HCT116 (cell line): ENCODE data around the gene BCAR3. TPM values are rescaled to one million over a fixed set of nuclear protein-coding genes. Genes with fewer than 3 reads are reported as not detected.

Experiments used
- ATAC-seq: fragments of 200-7000 bp; cut with Tn5 transposase; 2 replicates; pipeline ENCODE4 v1.9.1; 2020; ENCODE audit warnings: mild to moderate bottlenecking, moderate library complexity
- BruUV-seq: library from RNA; stranded (reverse); fragments of 400-500 nt; replicated peaks from 2 replicates; lab custom pipeline; 2021; lab: Mats Ljungman, UMichigan
- CTCF ChIA-PET: fragments of 300-600 bp; sonication (Branson Sonifier 250); formaldehyde crosslinking; loops from one replicate; lab custom pipeline; 2021; ENCODE audit warnings: antibody characterized with exemption; lab: Charles Lee
- POLR2A ChIA-PET: fragments of 300-600, 350-600 bp; sonication (Branson Sonifier 250); formaldehyde crosslinking; loops from one replicate; lab custom pipeline; 2021; ENCODE audit warnings: antibody characterized with exemption; lab: Charles Lee
- RAD21 ChIA-PET, 2 experiments: fragments of 300-600 bp; sonication (Branson Sonifier 250); formaldehyde crosslinking; loops; one replicate each; lab custom pipeline; 2023; ENCODE audit warnings: low total read pairs in 2 of 2; ENCODE audit not compliant: uncharacterized antibody in 2 of 2, unreplicated experiment in 2 of 2, low non-redundant PET in 1 of 2; lab: Charles Lee
- DNase-seq: peaks from one replicate; pipeline ENCODE4 v3.0.0-alpha.2; 2010; ENCODE audit warnings: low read depth, low spot score
- H2AFZ ChIP-seq: fragments of 200-600 bp; shearing (Covaris generic), sonication (generic); 2 replicates; pipeline ENCODE4 v1.6.1; 2017; ENCODE audit warnings: low read depth, mixed run types, mixed read lengths, antibody characterized with exemption, low read length; ENCODE audit not compliant: poor library complexity, severe bottlenecking
- H3K27ac ChIP-seq: 2 replicates; pipeline ENCODE4 v1.5.1; 2012; ENCODE audit warnings: low read depth, low read length
- H3K27me3 ChIP-seq: fragments of 200-600 bp; sonication (generic); 2 replicates; pipeline ENCODE4 v1.6.1; 2016; ENCODE audit warnings: mixed run types, low read length, mixed read lengths; ENCODE audit not compliant: insufficient read depth
- H3K36me3 ChIP-seq, 2 experiments: fragments of 200-500 bp in 1 of 2; fragments of 200-600 bp in 1 of 2; sonication (Bioruptor generic) in 1 of 2; sonication (generic) in 1 of 2; 2 replicates each; pipeline versions ENCODE4 v1.5.1 to v1.6.1; 2014 to 2016; ENCODE audit warnings: low read length in 2 of 2, inconsistent platforms in 1 of 2, mixed read lengths in 1 of 2, mixed run types in 1 of 2; ENCODE audit not compliant: insufficient read depth in 2 of 2, control insufficient read depth in 1 of 2
- H3K4me1 ChIP-seq, 2 experiments: fragments of 200-600 bp in 1 of 2; sonication (generic) in 1 of 2; 2 replicates each; pipeline versions ENCODE4 v1.5.1 to v1.6.1; 2012 to 2017; ENCODE audit warnings: low read length in 2 of 2, inconsistent platforms in 1 of 2, mild to moderate bottlenecking in 1 of 2, mixed read lengths in 1 of 2, mixed run types in 1 of 2, moderate library complexity in 1 of 2; ENCODE audit not compliant: insufficient read depth in 2 of 2, control insufficient read depth in 1 of 2
- H3K4me2 ChIP-seq: fragments of 200-600 bp; sonication (generic); 2 replicates; pipeline ENCODE4 v1.6.1; 2017; ENCODE audit warnings: mixed run types, low read length, mixed read lengths
- H3K4me3 ChIP-seq, 2 experiments: fragments of 200-600 bp in 1 of 2; sonication (generic) in 1 of 2; replicated peaks in 1 of 2; 2 replicates each; pipeline ENCODE4 v1.5.1; 2011 to 2016; ENCODE audit warnings: low read length in 2 of 2, control low read depth in 1 of 2, low read depth in 1 of 2, mild to moderate bottlenecking in 1 of 2, mixed read lengths in 1 of 2, mixed run types in 1 of 2
- H3K79me2 ChIP-seq: fragments of 200-600 bp; sonication (generic); 2 replicates; pipeline ENCODE4 v1.6.1; 2017; ENCODE audit warnings: mild to moderate bottlenecking, mixed run types, low read length, moderate library complexity, mixed read lengths; ENCODE audit not compliant: insufficient read depth
- H3K9ac ChIP-seq: fragments of 200-600 bp; sonication (generic); 2 replicates; pipeline ENCODE4 v1.6.1; 2016; ENCODE audit warnings: low read length, mixed read lengths
- H3K9me2 ChIP-seq: fragments of 200-600 bp; sonication (generic), shearing (Covaris generic); 2 replicates; pipeline ENCODE4 v1.6.1; 2017; ENCODE audit warnings: mixed run types, mild to moderate bottlenecking, moderate library complexity; ENCODE audit not compliant: insufficient read depth
- H3K9me3 ChIP-seq, 2 experiments: fragments of 200-500 bp in 1 of 2; fragments of 200-600 bp in 1 of 2; sonication (Bioruptor generic) in 1 of 2; sonication (generic) in 1 of 2; 2 replicates each; pipeline ENCODE4 v1.6.1; 2014 to 2017; ENCODE audit warnings: low read length in 2 of 2, mixed read lengths in 2 of 2, inconsistent platforms in 1 of 2, low read depth in 1 of 2, mild to moderate bottlenecking in 1 of 2, mixed run types in 1 of 2, moderate library complexity in 1 of 2; ENCODE audit not compliant: control insufficient read depth in 1 of 2, insufficient read depth in 1 of 2
- H4K20me1 ChIP-seq: fragments of 200-600 bp; sonication (generic), shearing (Covaris generic); 2 replicates; pipeline ENCODE4 v1.6.1; 2017; ENCODE audit warnings: mixed run types, mild to moderate bottlenecking, moderate library complexity; ENCODE audit not compliant: insufficient read depth
- CBX3 ChIP-seq: IDR thresholded peaks from 2 replicates; pipeline ENCODE4 v1.6.1; 2012; ENCODE audit warnings: low read depth
- CEBPB ChIP-seq: IDR thresholded peaks from 2 replicates; pipeline ENCODE4 v1.6.1; 2012; ENCODE audit warnings: low read depth
- EGR1 ChIP-seq: IDR thresholded peaks from 2 replicates; pipeline ENCODE4 v1.6.1; 2012; ENCODE audit warnings: low read depth
- ELF1 ChIP-seq: IDR thresholded peaks from 2 replicates; pipeline ENCODE4 v1.6.1; 2012; ENCODE audit warnings: low read depth, borderline replicate concordance
- EZH2 ChIP-seq: fragments of 200-600 bp; sonication (generic); IDR thresholded peaks from 2 replicates; pipeline ENCODE4 v1.6.1; 2017; ENCODE audit warnings: antibody characterized with exemption, mixed run types
- EZH2phosphoT487 ChIP-seq: fragments of 200-600 bp; IDR thresholded peaks from 2 replicates; pipeline ENCODE4 v1.6.1; 2018; ENCODE audit warnings: antibody characterized with exemption, borderline replicate concordance
- JUND ChIP-seq: IDR thresholded peaks from 2 replicates; pipeline ENCODE4 v1.6.1; 2012
- MAX ChIP-seq: IDR thresholded peaks from 2 replicates; pipeline ENCODE4 v1.6.1; 2012
- POLR2A ChIP-seq: IDR thresholded peaks from 2 replicates; pipeline ENCODE4 v1.7.0; 2011; ENCODE audit warnings: borderline replicate concordance; ENCODE audit not compliant: insufficient read depth, insufficient read length; ENCODE audit errors: extremely low read depth
- POLR2AphosphoS5 ChIP-seq: IDR thresholded peaks from 2 replicates; pipeline ENCODE4 v1.6.1; 2011; ENCODE audit warnings: mild to moderate bottlenecking, low read depth, low read length, moderate library complexity
- RAD21 ChIP-seq: IDR thresholded peaks from 2 replicates; pipeline ENCODE4 v1.6.1; 2012; ENCODE audit warnings: low read depth, mild to moderate bottlenecking
- REST ChIP-seq: IDR thresholded peaks from 2 replicates; pipeline ENCODE4 v1.6.1; 2012; ENCODE audit warnings: low read depth
- SIN3A ChIP-seq: IDR thresholded peaks from 2 replicates; pipeline ENCODE4 v1.6.1; 2012; ENCODE audit warnings: low read depth
- SRF ChIP-seq: IDR thresholded peaks from 2 replicates; pipeline ENCODE4 v1.6.1; 2012; ENCODE audit warnings: low read depth
- TCF7L2 ChIP-seq: IDR thresholded peaks from 2 replicates; pipeline ENCODE4 v1.7.0; 2011; ENCODE audit warnings: borderline replicate concordance, inconsistent platforms; ENCODE audit not compliant: insufficient read depth, insufficient read length; ENCODE audit errors: extremely low read depth
- YY1 ChIP-seq: IDR thresholded peaks from 2 replicates; pipeline ENCODE4 v1.6.1; 2011; ENCODE audit warnings: low read length, low read depth, moderate library complexity, mild to moderate bottlenecking; ENCODE audit not compliant: insufficient replicate concordance; ENCODE audit errors: extremely low read depth
- ZFX ChIP-seq: fragments of 450-650 bp; IDR thresholded peaks from 2 replicates; pipeline ENCODE4 v1.6.1; 2017
- ZNF274 ChIP-seq: fragments of 200-500 bp; sonication (Bioruptor generic); IDR thresholded peaks from 2 replicates; pipeline ENCODE4 v1.6.1; 2014; ENCODE audit warnings: mild to moderate bottlenecking, low read depth, low read length, inconsistent platforms
- intact Hi-C: fragments of 100-400 bp; cut with micrococcal nuclease; formaldehyde crosslinking; loops from 2 replicates; pipeline ENCODE4 v1.10.0; 2022
- total RNA-seq: library from RNA; stranded (reverse); gene quantifications from one replicate; pipeline ENCODE4 v1.2.1, GENCODE V29; 2021; ENCODE audit not compliant: unreplicated experiment

Gene BCAR3
- total RNA-seq, 1 experiment from 2014 or later = 24.5 TPM

GRCh38 chr1:93701629-93702028 lies 20.0 kb upstream of the BCAR3 start (continued):
- TF ChIP-seq JUND = no peak
- TF ChIP-seq, all 23 proteins: peak for 5

- ATAC-seq (no peak; the same call in 1 of the 2 replicates), DNase-seq (no peak)
- CTCF ChIA-PET = no interaction called here
- Histone ChIP-seq H2AFZ (no peak overlapping the region), H3K4me2 (peak overlapping the region; percentile 71), H3K36me3 (no peaks in the 10 kb centered on the region), H4K20me1 (no peaks in the 10 kb centered on the region), H3K9ac (peak overlapping the region; percentile 73), H3K4me1 (peaks cover 34 to 96% of the 10 kb centered on the region in 2 experiments), H3K9me2 (no peaks in the 10 kb centered on the region), H3K9me3 (no peaks in the 10 kb centered on the region), H3K4me3 (0 out of 4 replicates have a peak overlapping the region, but pooled peaks of 1 of the 2 experiments have one; percentile 6), H3K79me2 (no peaks in the 10 kb centered on the region), H3K27ac (peak overlapping the region; percentile 74), H3K27me3 (no peaks in the 10 kb centered on the region)
- POLR2A ChIA-PET = interaction anchor here (0.5 to 1.0 kb wide), 2 partner anchors 10 to 339 kb away, joined by 3 read pairs; no protein-coding TSS in a partner anchor
- intact Hi-C loops = loop anchor here (5.0 kb wide), 1 partner anchor 76 kb away; no protein-coding TSS in a partner anchor
- RAD21 ChIA-PET = no interaction called here
- TSS peak; percentile 90 for BruUV-seq
- TF ChIP-seq TCF7L2 = no peak
- TF ChIP-seq CEBPB = no peak
- no peak for TF ChIP-seq CBX3
- no peak for TF ChIP-seq REST
- no peak for TF ChIP-seq EZH2phosphoT487
- TF ChIP-seq RAD21 = no peak
- no peak for TF ChIP-seq ZFX
- no peak for TF ChIP-seq EGR1
- TF ChIP-seq SRF = no peak
- no peak for TF ChIP-seq EZH2
- no peak for TF ChIP-seq MAX
- TF ChIP-seq POLR2A = no peak
- no peak for TF ChIP-seq ELF1
- TF ChIP-seq ZNF274 = no peak
- TF ChIP-seq POLR2AphosphoS5 = no peak
- no peak for TF ChIP-seq YY1
- no peak for TF ChIP-seq SIN3A
These were observed 19.2 kb upstream of the BCAR3 start for GRCh38 chr1:93700532-93701469.
